Bronchial epithelial cell (primary cell): Measurements from ENCODE around the gene DCLK2. TPM values are rescaled to one million over a fixed set of nuclear protein-coding genes. Genes with fewer than 3 reads are reported as not detected.

Experiments used
- DNase-seq: peaks from one replicate; pipeline ENCODE4 v3.0.0-alpha.2; 2010; ENCODE audit warnings: low read depth
- FAIRE-seq: peaks from 2 replicates; lab custom pipeline; 2011; peaks lifted over from hg19 to GRCh38; lab: Jason Lieb, UNC
- H3K27me3 ChIP-seq: 2 replicates; pipeline ENCODE4 v1.5.1; 2011; ENCODE audit warnings: low read length; ENCODE audit not compliant: control insufficient read depth, insufficient read depth
- H3K36me3 ChIP-seq: 2 replicates; pipeline ENCODE4 v1.5.1; 2011; ENCODE audit warnings: low read length; ENCODE audit not compliant: control insufficient read depth, insufficient read depth
- H3K4me3 ChIP-seq: 2 replicates; pipeline ENCODE4 v1.5.1; 2011; ENCODE audit warnings: mild to moderate bottlenecking, low read depth, low read length, control low read depth
- CTCF ChIP-seq: IDR thresholded peaks from 2 replicates; pipeline ENCODE4 v1.5.1; 2011; ENCODE audit warnings: mild to moderate bottlenecking, moderate library complexity, low read length, control low read depth, inconsistent platforms; ENCODE audit not compliant: insufficient read depth, severe bottlenecking
- total RNA-seq: library from RNA; depleted of rRNA; stranded (reverse); fragments of >200 nt; gene quantifications from 2 replicates; pipeline ENCODE4 v1.2.1, GENCODE V29; 2014

The DCLK2 gene
- total RNA-seq, 1 donor from 2014 or later, result not detected

GRCh38 chr4:150237110-150237872, 159.0 kb downstream of the DCLK2 start:
- no peak for FAIRE-seq
- Histone ChIP-seq H3K36me3 (no peaks in the 10 kb centered on the region), H3K4me3 (no peak overlapping the region), H3K27me3 (peaks cover 2% of the 10 kb centered on the region)
- peak; percentile 95 for DNase-seq
- TF ChIP-seq CTCF, result no peak

- H3K27me3 ChIP-seq, result peaks cover 2% of the 10 kb centered on the region
- FAIRE-seq (no peak), DNase-seq (no peak)
- TF ChIP-seq CTCF, result no peak
- H3K36me3 ChIP-seq, result no peaks in the 10 kb centered on the region
- no peak overlapping the region for H3K4me3 ChIP-seq
Observed at GRCh38 chr4:150238591-150238990, 160.3 kb downstream of the DCLK2 start.

GRCh38 chr4:150240011-150240410, 161.8 kb downstream of the DCLK2 start:
- Histone ChIP-seq H3K4me3 (no peak overlapping the region), H3K36me3 (no peaks in the 10 kb centered on the region), H3K27me3 (no peaks in the 10 kb centered on the region)
- FAIRE-seq (peak; percentile 36), DNase-seq (peak; percentile 46)
- TF ChIP-seq CTCF, result no peak

GRCh38 chr4:150242820-150243458, 164.7 kb downstream of the DCLK2 start:
- FAIRE-seq (no peak), DNase-seq (peak; percentile 38)

GRCh38 chr4:150243932-150244331, 165.7 kb downstream of the DCLK2 start:
- FAIRE-seq (no peak), DNase-seq (no peak)
- Histone ChIP-seq H3K27me3 (no peaks in the 10 kb centered on the region), H3K36me3 (no peaks in the 10 kb centered on the region), H3K4me3 (no peak overlapping the region)
- no peak for TF ChIP-seq CTCF

More at GRCh38 chr4:150242820-150243458, 164.7 kb downstream of the DCLK2 start:
- no peaks in the 10 kb centered on the region for H3K27me3 ChIP-seq
- no peaks in the 10 kb centered on the region for H3K36me3 ChIP-seq
- H3K4me3 ChIP-seq, result no peak overlapping the region
- TF ChIP-seq CTCF, result peak; percentile 88

- TF ChIP-seq CTCF, result no peak
- H3K4me3 ChIP-seq, result no peak overlapping the region
- FAIRE-seq (no peak), DNase-seq (peak; percentile 24)
- no peaks in the 10 kb centered on the region for H3K36me3 ChIP-seq
- H3K27me3 ChIP-seq, result no peaks in the 10 kb centered on the region
Observed at GRCh38 chr4:150244600-150244999, 166.4 kb downstream of the DCLK2 start.
